Endodermal cell (in vitro differentiated cells): ENCODE results near the gene BMP4. TPM values are rescaled to one million over a fixed set of nuclear protein-coding genes. Genes with fewer than 3 reads are reported as not detected.

Experiments used
- DNase-seq: peaks from one replicate; pipeline ENCODE4 v3.0.0-alpha.2; 2017
- H3K27ac ChIP-seq: 2 replicates; pipeline ENCODE4 v1.5.1; 2013; ENCODE audit warnings: mild to moderate bottlenecking, low read depth, low read length, moderate library complexity
- H3K27me3 ChIP-seq: 2 replicates; pipeline ENCODE4 v1.6.1; 2013; ENCODE audit warnings: mild to moderate bottlenecking, low read length, moderate library complexity; ENCODE audit not compliant: insufficient read depth, control insufficient read depth, poor library complexity, severe bottlenecking
- H3K36me3 ChIP-seq: 2 replicates; pipeline ENCODE4 v1.7.0; 2013; ENCODE audit warnings: mild to moderate bottlenecking, low read length, moderate library complexity; ENCODE audit not compliant: control insufficient read depth, insufficient read depth
- H3K4me1 ChIP-seq: one replicate; pipeline ENCODE4 v1.7.0; 2013; ENCODE audit warnings: low read length; ENCODE audit not compliant: control insufficient read depth, insufficient read depth
- H3K4me3 ChIP-seq: 2 replicates; pipeline ENCODE4 v1.5.1; 2013; ENCODE audit warnings: mild to moderate bottlenecking, low read length, moderate library complexity
- H3K9ac ChIP-seq: 2 replicates; pipeline ENCODE4 v1.6.1; 2013; ENCODE audit warnings: mild to moderate bottlenecking, low read length, moderate library complexity; ENCODE audit not compliant: poor library complexity, severe bottlenecking; ENCODE audit errors: extremely low read depth
- H3K9me3 ChIP-seq: 2 replicates; pipeline ENCODE4 v1.6.1; 2013; ENCODE audit warnings: mild to moderate bottlenecking, low read length, moderate library complexity; ENCODE audit not compliant: control insufficient read depth
- H3K27ac Mint-ChIP-seq: 2 replicates; pipeline ENCODE4 v1.8.0; 2020; ENCODE audit warnings: mixed read lengths
- H3K27me3 Mint-ChIP-seq: 2 replicates; pipeline ENCODE4 v1.8.0; 2021; ENCODE audit warnings: mild to moderate bottlenecking, mixed read lengths; ENCODE audit not compliant: insufficient read depth
- H3K36me3 Mint-ChIP-seq: 2 replicates; pipeline ENCODE4 v1.8.0; 2020; ENCODE audit warnings: low read depth, mixed read lengths
- H3K4me1 Mint-ChIP-seq: 2 replicates; pipeline ENCODE4 v1.8.0; 2020; ENCODE audit warnings: mixed read lengths
- H3K4me3 Mint-ChIP-seq: 2 replicates; pipeline ENCODE4 v1.8.0; 2020; ENCODE audit warnings: mild to moderate bottlenecking, moderate library complexity, mixed read lengths
- H3K9me3 Mint-ChIP-seq: 2 replicates; pipeline ENCODE4 v1.8.0; 2020; ENCODE audit warnings: mild to moderate bottlenecking, mixed read lengths
- CTCF ChIP-seq: fragments of 200-600 bp; sonication (generic); conservative IDR thresholded peaks from 2 replicates; pipeline ENCODE4 v1.5.0; 2021; ENCODE audit warnings: antibody characterized with exemption, mild to moderate bottlenecking
- WGBS, 2 experiments: methylation state at CpG; one replicate each; pipeline versions ENCODE4 v1.1.5 to v1.1.7; 2013; ENCODE audit warnings: missing lambda C conversion rate in 2 of 2, mixed read lengths in 1 of 2; ENCODE audit not compliant: insufficient coverage in 1 of 2, insufficient read length in 1 of 2; 5-methylcytosine and 5-hydroxymethylcytosine counted together
- total RNA-seq, 2 donors: library from RNA; stranded (reverse); fragmentation: NEBNext Ultra II Directional in 1 of 2; extraction: Animal tissue kit (Norgen Biotek cat#: 25700) in 1 of 2; gene quantifications; 2 replicates in 1 of 2; 3 replicates in 1 of 2; pipeline ENCODE4 v1.2.1, GENCODE V29; 2021

The BMP4 gene
- total RNA-seq, 2 donors from 2014 or later, result 13.0 to 19.9 TPM

GRCh38 chr14:53927171-53927570 is 29.5 kb downstream of the BMP4 start:
- no peak overlapping the region for H3K9ac ChIP-seq
- no peak overlapping the region for H3K4me3 ChIP-seq
- Mint-ChIP-seq H3K27ac (no peak overlapping the region), H3K9me3 (no peaks in the 10 kb centered on the region), H3K27me3 (peaks cover 2% of the 10 kb centered on the region), H3K4me1 (peaks cover 5% of the 10 kb centered on the region), H3K4me3 (no peak overlapping the region), H3K36me3 (no peaks in the 10 kb centered on the region)
- H3K9me3 ChIP-seq, result no peaks in the 10 kb centered on the region
- TF ChIP-seq CTCF, result no peak
- H3K27ac ChIP-seq, result no peak overlapping the region
- 88 to 92% methylated on average over 5 of the region's 5 CpGs for WGBS, 2 experiments
- no peaks in the 10 kb centered on the region for H3K27me3 ChIP-seq
- no peaks in the 10 kb centered on the region for H3K4me1 ChIP-seq
- no peak for DNase-seq
- H3K36me3 ChIP-seq, result no peaks in the 10 kb centered on the region

- Mint-ChIP-seq H3K9me3 (no peaks in the 10 kb centered on the region), H3K36me3 (no peaks in the 10 kb centered on the region), H3K27ac (no peak overlapping the region), H3K27me3 (peaks cover 2% of the 10 kb centered on the region), H3K4me1 (peaks cover 5% of the 10 kb centered on the region), H3K4me3 (no peak overlapping the region)
- no peaks in the 10 kb centered on the region for H3K9me3 ChIP-seq
- H3K27me3 ChIP-seq, result no peaks in the 10 kb centered on the region
- H3K9ac ChIP-seq, result no peak overlapping the region
- 96 to 98% methylated on average over 6 of the region's 6 CpGs for WGBS, 2 experiments
- H3K4me3 ChIP-seq, result no peak overlapping the region
- no peak overlapping the region for H3K27ac ChIP-seq
- no peaks in the 10 kb centered on the region for H3K4me1 ChIP-seq
- DNase-seq, result no peak
- no peaks in the 10 kb centered on the region for H3K36me3 ChIP-seq
- no peak for TF ChIP-seq CTCF
Measured at GRCh38 chr14:53925201-53925766, 31.3 kb downstream of the BMP4 start.

- H3K4me3 Mint-ChIP-seq, result no peak overlapping the region
- no peak overlapping the region for H3K27ac ChIP-seq
- no peak for TF ChIP-seq CTCF
- H3K9me3 Mint-ChIP-seq, result no peaks in the 10 kb centered on the region
- H3K27me3 Mint-ChIP-seq, result peaks cover 2% of the 10 kb centered on the region
- H3K9me3 ChIP-seq, result no peaks in the 10 kb centered on the region
- no peaks in the 10 kb centered on the region for H3K36me3 Mint-ChIP-seq
- no peak overlapping the region for H3K27ac Mint-ChIP-seq
- H3K27me3 ChIP-seq, result no peaks in the 10 kb centered on the region
- H3K4me1 Mint-ChIP-seq, result peaks cover 1% of the 10 kb centered on the region
- WGBS, 2 experiments, result 50 to 72% methylated on average over 2 to 4 of the region's 4 CpGs
- H3K36me3 ChIP-seq, result no peaks in the 10 kb centered on the region
- H3K4me3 ChIP-seq, result no peak overlapping the region
- no peak for DNase-seq
- no peaks in the 10 kb centered on the region for H3K4me1 ChIP-seq
- no peak overlapping the region for H3K9ac ChIP-seq
Measured at GRCh38 chr14:53924753-53925152, 31.9 kb downstream of the BMP4 start.
